GM08714 (cell line): ENCODE results near the gene DHX15.

Experiments
- H3K4me3 ChIP-seq: fragments of 200-500 bp; sonication (Bioruptor generic); 2 replicates; pipeline ENCODE4 v1.5.1; 2014; ENCODE audit warnings: mild to moderate bottlenecking, low read length, inconsistent platforms
- ZNF274 ChIP-seq: IDR thresholded peaks from 2 replicates; pipeline ENCODE4 v1.6.1; 2012; ENCODE audit warnings: mild to moderate bottlenecking, low read depth, low read length

Gene DHX15

GRCh38 chr4:24584211-24584850 lies at the start of gene DHX15:
DHX15 (minus strand) TSS chr4:24584554; CDS start chr4:24584393, 161 bp downstream.
- peak within 1 kb of the TSS; percentile 97 for H3K4me3 ChIP-seq
- no peak for TF ChIP-seq ZNF274

GRCh38 chr4:24632011-24632410 lies 47.7 kb upstream of the DHX15 start:
- no peak overlapping the region for H3K4me3 ChIP-seq
- TF ChIP-seq ZNF274: no peak

GRCh38 chr4:24630937-24631336 lies 46.6 kb upstream of the DHX15 start:
- no peak for TF ChIP-seq ZNF274
- no peak overlapping the region for H3K4me3 ChIP-seq

GRCh38 chr4:24625091-24625490 lies 40.7 kb upstream of the DHX15 start:
- TF ChIP-seq ZNF274: no peak
- H3K4me3 ChIP-seq: no peak overlapping the region

- no peak for TF ChIP-seq ZNF274
Measured at GRCh38 chr4:24624381-24624780, 40.0 kb upstream of the DHX15 start.

GRCh38 chr4:24622146-24622834 lies 37.9 kb upstream of the DHX15 start:
- no peak for TF ChIP-seq ZNF274

More at GRCh38 chr4:24624381-24624780, 40.0 kb upstream of the DHX15 start:
- H3K4me3 ChIP-seq: no peak overlapping the region

GRCh38 chr4:24615977-24616376 lies 31.6 kb upstream of the DHX15 start:
- TF ChIP-seq ZNF274: no peak
- H3K4me3 ChIP-seq: no peak overlapping the region

More at GRCh38 chr4:24622146-24622834, 37.9 kb upstream of the DHX15 start:
- H3K4me3 ChIP-seq: no peak overlapping the region

- no peak for TF ChIP-seq ZNF274
Measured at GRCh38 chr4:24614881-24615280, 30.5 kb upstream of the DHX15 start.

GRCh38 chr4:24613502-24613901 lies 29.1 kb upstream of the DHX15 start:
- no peak for TF ChIP-seq ZNF274
- H3K4me3 ChIP-seq: no peak overlapping the region

More at GRCh38 chr4:24614881-24615280, 30.5 kb upstream of the DHX15 start:
- H3K4me3 ChIP-seq: no peak overlapping the region

- TF ChIP-seq ZNF274: no peak
- no peak overlapping the region for H3K4me3 ChIP-seq
Measured at GRCh38 chr4:24611575-24611974, 27.2 kb upstream of the DHX15 start.

GRCh38 chr4:24607334-24607733 lies 23.0 kb upstream of the DHX15 start:
- TF ChIP-seq ZNF274: no peak
- H3K4me3 ChIP-seq: no peak overlapping the region

GRCh38 chr4:24605216-24605615 lies 20.9 kb upstream of the DHX15 start:
- no peak for TF ChIP-seq ZNF274
- H3K4me3 ChIP-seq: no peak overlapping the region

GRCh38 chr4:24604558-24605214 lies 20.3 kb upstream of the DHX15 start:
- H3K4me3 ChIP-seq: no peak overlapping the region
- no peak for TF ChIP-seq ZNF274

GRCh38 chr4:24603343-24603742 lies 19.0 kb upstream of the DHX15 start:
- H3K4me3 ChIP-seq: no peak overlapping the region
- no peak for TF ChIP-seq ZNF274

- no peak overlapping the region for H3K4me3 ChIP-seq
- no peak for TF ChIP-seq ZNF274
Measured at GRCh38 chr4:24601121-24601520, 16.8 kb upstream of the DHX15 start.

- H3K4me3 ChIP-seq: no peak overlapping the region
- TF ChIP-seq ZNF274: no peak
Measured at GRCh38 chr4:24599275-24599674, 14.9 kb upstream of the DHX15 start.
